ENCODE measurements around the gene CDK14. TPM values are rescaled to one million over a fixed set of nuclear protein-coding genes. Genes with fewer than 3 reads are reported as not detected.

Gene CDK14
- total and polyA plus RNA-seq, 4 donors: 4.2 to 12.4 (median 7.4) TPM

DNA sequence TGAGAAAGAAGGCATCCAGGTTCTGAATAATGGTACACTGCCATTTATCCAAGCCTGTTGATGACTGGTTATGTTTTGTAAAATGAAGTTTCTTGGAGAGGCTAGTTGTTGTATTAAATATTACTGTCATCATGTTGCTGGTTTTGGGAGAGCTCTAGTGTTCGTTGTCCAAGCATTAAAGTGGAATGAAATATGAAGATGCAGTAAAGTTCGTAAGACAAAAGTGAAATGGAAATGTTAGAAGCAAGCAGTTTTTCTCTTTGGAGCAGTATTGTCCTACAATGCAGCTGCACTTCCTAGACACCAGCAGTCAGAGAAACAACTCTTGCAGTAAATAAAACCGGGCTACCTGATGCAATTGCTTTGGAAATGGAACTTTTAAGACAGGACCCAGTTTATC, 511.3 kb downstream of the CDK14 start (continued):
- no peak for TF ChIP-seq YY1 (IDR thresholded peaks at IDR 0.05)

DNA sequence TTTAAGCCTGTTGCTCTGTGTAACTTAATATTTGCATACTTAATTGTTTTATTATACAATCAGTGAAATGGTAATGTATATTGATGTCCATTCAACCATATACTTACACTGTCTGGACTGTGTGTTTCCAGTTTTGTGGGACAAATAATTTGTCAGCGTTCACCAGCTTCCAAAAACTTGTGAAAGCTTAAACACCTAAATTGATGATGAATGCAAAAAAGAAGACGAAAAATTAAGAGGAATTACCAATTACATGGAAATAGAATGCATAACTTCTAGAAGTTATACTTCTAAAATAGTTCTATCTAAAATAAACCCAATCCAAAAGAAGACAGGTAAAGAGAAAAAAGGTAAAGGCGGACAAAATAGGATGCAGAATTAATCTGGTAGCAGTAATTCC, 513.1 kb downstream of the CDK14 start:
- Histone ChIP-seq H3K4me3 (ENCODE audit: low read depth in 1 of 3, low read length in 3 of 3) (no peak overlapping the region), H3K27me3 (ENCODE audit: control insufficient read depth in 4 of 4, insufficient read depth in 4 of 4, low read length in 3 of 4) (no peaks in the 10 kb centered on the region), H3K36me3 (ENCODE audit: control insufficient read depth in 4 of 4, insufficient read depth in 3 of 4, low read depth in 1 of 4, low read length in 3 of 4) (peaks cover 0 to 9% (median 3%) of the 10 kb centered on the region in 4 donors), H3K27ac (ENCODE audit: low read depth in 1 of 2, low read length in 2 of 2) (no peak overlapping the region), H3K4me1 (ENCODE audit: control insufficient read depth in 4 of 4, insufficient read depth in 4 of 4, low read length in 3 of 4) (no peaks in the 10 kb centered on the region), H3K9ac (ENCODE audit: low read depth in 1 of 2, low read length in 2 of 2) (no peak overlapping the region), H3K9me3 (ENCODE audit: control insufficient read depth in 4 of 4, low read length in 3 of 4) (no peaks in the 10 kb centered on the region)
- TF ChIP-seq HNF4G (IDR thresholded peaks at IDR 0.05): no peak
- TF ChIP-seq EGR1 (IDR thresholded peaks at IDR 0.05; ENCODE audit: low read depth in 2 of 2): no peak
- TF ChIP-seq YY1 (IDR thresholded peaks at IDR 0.05): no peak
- no peak for TF ChIP-seq SP1 (IDR thresholded peaks at IDR 0.05)
- TF ChIP-seq, protein P1, sequence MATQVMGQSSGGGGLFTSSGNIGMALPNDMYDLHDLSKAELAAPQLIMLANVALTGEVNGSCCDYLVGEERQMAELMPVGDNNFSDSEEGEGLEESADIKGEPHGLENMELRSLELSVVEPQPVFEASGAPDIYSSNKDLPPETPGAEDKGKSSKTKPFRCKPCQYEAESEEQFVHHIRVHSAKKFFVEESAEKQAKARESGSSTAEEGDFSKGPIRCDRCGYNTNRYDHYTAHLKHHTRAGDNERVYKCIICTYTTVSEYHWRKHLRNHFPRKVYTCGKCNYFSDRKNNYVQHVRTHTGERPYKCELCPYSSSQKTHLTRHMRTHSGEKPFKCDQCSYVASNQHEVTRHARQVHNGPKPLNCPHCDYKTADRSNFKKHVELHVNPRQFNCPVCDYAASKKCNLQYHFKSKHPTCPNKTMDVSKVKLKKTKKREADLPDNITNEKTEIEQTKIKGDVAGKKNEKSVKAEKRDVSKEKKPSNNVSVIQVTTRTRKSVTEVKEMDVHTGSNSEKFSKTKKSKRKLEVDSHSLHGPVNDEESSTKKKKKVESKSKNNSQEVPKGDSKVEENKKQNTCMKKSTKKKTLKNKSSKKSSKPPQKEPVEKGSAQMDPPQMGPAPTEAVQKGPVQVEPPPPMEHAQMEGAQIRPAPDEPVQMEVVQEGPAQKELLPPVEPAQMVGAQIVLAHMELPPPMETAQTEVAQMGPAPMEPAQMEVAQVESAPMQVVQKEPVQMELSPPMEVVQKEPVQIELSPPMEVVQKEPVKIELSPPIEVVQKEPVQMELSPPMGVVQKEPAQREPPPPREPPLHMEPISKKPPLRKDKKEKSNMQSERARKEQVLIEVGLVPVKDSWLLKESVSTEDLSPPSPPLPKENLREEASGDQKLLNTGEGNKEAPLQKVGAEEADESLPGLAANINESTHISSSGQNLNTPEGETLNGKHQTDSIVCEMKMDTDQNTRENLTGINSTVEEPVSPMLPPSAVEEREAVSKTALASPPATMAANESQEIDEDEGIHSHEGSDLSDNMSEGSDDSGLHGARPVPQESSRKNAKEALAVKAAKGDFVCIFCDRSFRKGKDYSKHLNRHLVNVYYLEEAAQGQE (IDR thresholded peaks at IDR 0.05): no peak
- TF ChIP-seq HNF4A (conservative IDR thresholded peaks at IDR 0.05): no peak
- TF ChIP-seq RAD21 (IDR thresholded peaks at IDR 0.05): no peak
- TF ChIP-seq, protein P2, sequence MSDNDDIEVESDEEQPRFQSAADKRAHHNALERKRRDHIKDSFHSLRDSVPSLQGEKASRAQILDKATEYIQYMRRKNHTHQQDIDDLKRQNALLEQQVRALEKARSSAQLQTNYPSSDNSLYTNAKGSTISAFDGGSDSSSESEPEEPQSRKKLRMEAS (IDR thresholded peaks at IDR 0.05): no peak
- TF ChIP-seq FOXA2 (IDR thresholded peaks at IDR 0.05): no peak
- no peak for TF ChIP-seq RXRA (IDR thresholded peaks at IDR 0.05)
- TF ChIP-seq GABPA (IDR thresholded peaks at IDR 0.05 in 1 of 2, conservative IDR thresholded peaks at IDR 0.05 in 1 of 2): no peak
- no peak for TF ChIP-seq NR2F2 (IDR thresholded peaks at IDR 0.05)
- TF ChIP-seq, protein P3, sequence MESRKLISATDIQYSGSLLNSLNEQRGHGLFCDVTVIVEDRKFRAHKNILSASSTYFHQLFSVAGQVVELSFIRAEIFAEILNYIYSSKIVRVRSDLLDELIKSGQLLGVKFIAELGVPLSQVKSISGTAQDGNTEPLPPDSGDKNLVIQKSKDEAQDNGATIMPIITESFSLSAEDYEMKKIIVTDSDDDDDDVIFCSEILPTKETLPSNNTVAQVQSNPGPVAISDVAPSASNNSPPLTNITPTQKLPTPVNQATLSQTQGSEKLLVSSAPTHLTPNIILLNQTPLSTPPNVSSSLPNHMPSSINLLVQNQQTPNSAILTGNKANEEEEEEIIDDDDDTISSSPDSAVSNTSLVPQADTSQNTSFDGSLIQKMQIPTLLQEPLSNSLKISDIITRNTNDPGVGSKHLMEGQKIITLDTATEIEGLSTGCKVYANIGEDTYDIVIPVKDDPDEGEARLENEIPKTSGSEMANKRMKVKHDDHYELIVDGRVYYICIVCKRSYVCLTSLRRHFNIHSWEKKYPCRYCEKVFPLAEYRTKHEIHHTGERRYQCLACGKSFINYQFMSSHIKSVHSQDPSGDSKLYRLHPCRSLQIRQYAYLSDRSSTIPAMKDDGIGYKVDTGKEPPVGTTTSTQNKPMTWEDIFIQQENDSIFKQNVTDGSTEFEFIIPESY (IDR thresholded peaks at IDR 0.05): no peak
- TF ChIP-seq, protein P4, sequence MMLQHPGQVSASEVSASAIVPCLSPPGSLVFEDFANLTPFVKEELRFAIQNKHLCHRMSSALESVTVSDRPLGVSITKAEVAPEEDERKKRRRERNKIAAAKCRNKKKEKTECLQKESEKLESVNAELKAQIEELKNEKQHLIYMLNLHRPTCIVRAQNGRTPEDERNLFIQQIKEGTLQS (IDR thresholded peaks at IDR 0.05): no peak
- TF ChIP-seq TAF1 (conservative IDR thresholded peaks at IDR 0.05): no peak
- no peak for DNase-seq (ENCODE audit: low spot score)
- WGBS: 94% methylated on average over 3 of the region's 3 CpGs

DNA sequence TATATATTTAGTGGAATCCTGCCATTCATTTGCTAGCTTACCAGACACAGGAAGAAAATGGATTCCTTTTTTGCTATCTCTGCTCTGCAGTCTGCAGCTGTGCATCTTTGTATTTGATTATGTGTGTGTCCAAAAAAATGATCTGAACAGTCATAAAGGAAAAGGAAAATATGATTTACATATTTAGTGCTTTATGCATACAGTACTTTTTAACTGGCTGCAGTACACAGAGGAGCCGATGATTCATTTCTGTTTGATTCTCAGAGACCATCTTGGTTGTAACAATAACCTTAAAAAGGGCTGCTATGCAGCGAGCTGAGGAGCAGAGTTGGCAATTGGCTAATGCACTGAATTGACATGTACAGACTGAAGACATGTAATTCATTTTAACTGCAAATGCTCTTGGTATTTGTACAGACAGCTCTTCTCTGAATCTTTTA, 516.8 kb downstream of the CDK14 start:
- H3K27ac ChIP-seq (ENCODE audit: low read depth in 1 of 2, low read length in 2 of 2): no peak overlapping the region
- 91% methylated on average over 2 of the region's 2 CpGs for WGBS
- peaks cover 0 to 17% (median 6%) of the 10 kb centered on the region in 4 donors for H3K36me3 ChIP-seq (ENCODE audit: control insufficient read depth in 4 of 4, insufficient read depth in 3 of 4, low read depth in 1 of 4, low read length in 3 of 4)
- no peaks in the 10 kb centered on the region for H3K27me3 ChIP-seq (ENCODE audit: control insufficient read depth in 4 of 4, insufficient read depth in 4 of 4, low read length in 3 of 4)
- DNase-seq (ENCODE audit: low spot score): no peak
- no peaks in the 10 kb centered on the region for H3K9me3 ChIP-seq (ENCODE audit: control insufficient read depth in 4 of 4, low read length in 3 of 4)
- no peak overlapping the region for H3K4me3 ChIP-seq (ENCODE audit: low read depth in 1 of 3, low read length in 3 of 3)
- H3K9ac ChIP-seq (ENCODE audit: low read depth in 1 of 2, low read length in 2 of 2): no peak overlapping the region
- H3K4me1 ChIP-seq (ENCODE audit: control insufficient read depth in 4 of 4, insufficient read depth in 4 of 4, low read length in 3 of 4): no peaks in the 10 kb centered on the region
- TF ChIP-seq SP1 (IDR thresholded peaks at IDR 0.05): no peak
- TF ChIP-seq NR2F2 (IDR thresholded peaks at IDR 0.05): no peak
- no peak for TF ChIP-seq EGR1 (IDR thresholded peaks at IDR 0.05; ENCODE audit: low read depth in 2 of 2)
- no peak for TF ChIP-seq HNF4G (IDR thresholded peaks at IDR 0.05)
- TF ChIP-seq RAD21 (IDR thresholded peaks at IDR 0.05): no peak
- TF ChIP-seq FOXA1 (IDR thresholded peaks at IDR 0.05): no peak
- TF ChIP-seq, protein P2 (IDR thresholded peaks at IDR 0.05): no peak
- no peak for TF ChIP-seq GABPA (IDR thresholded peaks at IDR 0.05 in 1 of 2, conservative IDR thresholded peaks at IDR 0.05 in 1 of 2)
- TF ChIP-seq, protein P3 (IDR thresholded peaks at IDR 0.05): no peak
- TF ChIP-seq JUND (IDR thresholded peaks at IDR 0.05): no peak
- TF ChIP-seq, protein P4 (IDR thresholded peaks at IDR 0.05): no peak
- TF ChIP-seq RXRA (IDR thresholded peaks at IDR 0.05): no peak
- no peak for TF ChIP-seq YY1 (IDR thresholded peaks at IDR 0.05)
- TF ChIP-seq TAF1 (conservative IDR thresholded peaks at IDR 0.05): no peak
- TF ChIP-seq, protein P1 (IDR thresholded peaks at IDR 0.05): no peak
